SU-DHL-6 (cell line): ENCODE measurements around the gene MRRF.

Experiments
- H2AFZ ChIP-seq: fragments of 200-600 bp; sonication (generic); 2 replicates; pipeline ENCODE4 v1.6.1; 2014; ENCODE audit warnings: low read depth, mild to moderate bottlenecking, moderate library complexity, mixed read lengths, antibody characterized with exemption, low read length; ENCODE audit not compliant: severe bottlenecking
- H3F3A ChIP-seq: fragments of 200-600 bp; shearing (Covaris generic); 2 replicates; pipeline ENCODE4 v1.6.0; 2016; ENCODE audit warnings: antibody characterized with exemption, mild to moderate bottlenecking; ENCODE audit not compliant: insufficient read depth
- H3K27ac ChIP-seq: fragments of 200-600 bp; sonication (generic); 2 replicates; pipeline ENCODE4 v1.5.1; 2016; ENCODE audit warnings: low read depth, mild to moderate bottlenecking, low read length, moderate library complexity, mixed read lengths
- H3K27me3 ChIP-seq: fragments of 200-600 bp; sonication (generic), shearing (Covaris generic); 2 replicates; pipeline ENCODE4 v1.6.0; 2014; ENCODE audit warnings: mild to moderate bottlenecking, low read length
- H3K36me3 ChIP-seq: fragments of 200-600 bp; sonication (generic); 2 replicates; pipeline ENCODE4 v1.6.1; 2014; ENCODE audit warnings: mild to moderate bottlenecking, low read length, mixed read lengths
- H3K4me2 ChIP-seq: fragments of 300-600, 200-600 bp; shearing (Covaris generic), sonication (generic); 2 replicates; pipeline ENCODE4 v1.6.0; 2014; ENCODE audit warnings: low read length, low read depth, mild to moderate bottlenecking; ENCODE audit not compliant: poor library complexity, severe bottlenecking
- H3K4me3 ChIP-seq: fragments of 200-600 bp; sonication (generic); 2 replicates; pipeline ENCODE4 v1.5.1; 2014; ENCODE audit warnings: antibody characterized with exemption, low read length, mild to moderate bottlenecking, mixed read lengths; ENCODE audit not compliant: insufficient read depth, poor library complexity, severe bottlenecking
- H3K79me2 ChIP-seq: fragments of 200-600 bp; sonication (generic); 2 replicates; pipeline ENCODE4 v1.6.1; 2014; ENCODE audit warnings: mild to moderate bottlenecking, low read length, moderate library complexity; ENCODE audit not compliant: insufficient read depth
- H3K9ac ChIP-seq: fragments of 200-600 bp; sonication (generic); 2 replicates; pipeline ENCODE4 v1.7.0; 2014; ENCODE audit warnings: mild to moderate bottlenecking, low read length
- H3K9me2 ChIP-seq: fragments of 200-600 bp; sonication (generic); replicated peaks from 2 replicates; pipeline ENCODE4 v1.6.1; 2014; ENCODE audit warnings: low read length; ENCODE audit not compliant: insufficient read depth
- H3K9me3 ChIP-seq: fragments of 200-600 bp; sonication (generic); 2 replicates; pipeline ENCODE4 v1.6.1; 2014; ENCODE audit warnings: low read length, mixed read lengths; ENCODE audit not compliant: insufficient read depth
- H4K20me1 ChIP-seq: fragments of 200-600 bp; sonication (generic); 2 replicates; pipeline ENCODE4 v1.6.1; 2014; ENCODE audit warnings: low read depth, mild to moderate bottlenecking, antibody characterized with exemption, low read length, moderate library complexity, mixed read lengths
- CTCF ChIP-seq: fragments of 200-600 bp; sonication (generic); IDR thresholded peaks from one replicate; pipeline ENCODE4 v1.5.1; 2017; ENCODE audit warnings: antibody characterized with exemption, mild to moderate bottlenecking, low read length, moderate library complexity; ENCODE audit not compliant: insufficient read depth, poor library complexity, severe bottlenecking
- EZH2phosphoT487 ChIP-seq: fragments of 200-600 bp; sonication (generic), shearing (Covaris generic); conservative IDR thresholded peaks from 2 replicates; pipeline ENCODE4 v1.6.1; 2018; ENCODE audit warnings: mild to moderate bottlenecking, antibody characterized with exemption, low read length, moderate library complexity, mixed read lengths

MRRF gene

DNA sequence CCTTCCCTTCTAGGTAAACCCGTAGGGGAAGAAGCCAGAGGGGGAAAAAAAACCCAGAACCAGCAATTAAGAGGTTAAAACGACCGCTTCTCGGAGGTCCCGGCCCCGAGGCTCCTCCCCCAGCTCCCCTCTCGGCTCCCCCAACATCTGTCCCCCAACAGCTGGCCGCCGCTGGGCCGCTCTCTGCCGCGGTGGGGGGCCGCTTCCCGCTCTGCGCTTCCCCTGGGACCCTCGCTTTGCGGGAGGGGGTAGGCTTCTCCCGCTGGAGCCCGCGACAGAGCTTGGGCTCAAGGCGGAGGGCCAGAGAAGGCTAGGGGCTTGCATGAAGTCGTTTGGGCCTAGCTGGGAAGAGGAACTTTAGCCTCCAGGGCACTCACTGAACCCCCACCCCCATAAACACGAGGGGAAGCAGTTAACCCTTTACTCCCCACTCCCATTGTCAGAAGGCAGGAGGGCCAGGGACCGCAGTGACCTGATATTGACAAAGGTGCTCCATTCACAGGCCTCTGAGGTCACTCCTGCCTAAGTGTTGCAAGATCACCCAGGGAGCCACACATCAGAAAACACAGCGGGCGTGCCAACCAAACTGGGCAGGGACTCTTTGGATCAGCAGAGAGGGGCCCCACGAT is 43.4 kb upstream of the MRRF start:
- no peaks in the 10 kb centered on the region for H3K36me3 ChIP-seq
- no peaks in the 10 kb centered on the region for H4K20me1 ChIP-seq
- no peak overlapping the region for H3K27ac ChIP-seq
- no peaks in the 10 kb centered on the region for H3K9me3 ChIP-seq
- H3K79me2 ChIP-seq, result no peaks in the 10 kb centered on the region
- H2AFZ ChIP-seq, result no peak overlapping the region
- no peak overlapping the region for H3K4me2 ChIP-seq
- no peak overlapping the region for H3K9ac ChIP-seq
- H3F3A ChIP-seq, result no peaks in the 10 kb centered on the region
- no peaks in the 10 kb centered on the region for H3K27me3 ChIP-seq
- TF ChIP-seq EZH2phosphoT487, result no peak
- TF ChIP-seq CTCF, result no peak
- H3K4me3 ChIP-seq, result no peak overlapping the region
- no peaks in the 10 kb centered on the region for H3K9me2 ChIP-seq

GRCh38 chr9:122222791-122223190 is 41.9 kb upstream of the MRRF start:
- Histone ChIP-seq H3K9ac (no peak overlapping the region), H3K4me3 (no peak overlapping the region), H3K9me2 (no peaks in the 10 kb centered on the region), H4K20me1 (no peaks in the 10 kb centered on the region), H3K79me2 (no peaks in the 10 kb centered on the region), H3K4me2 (no peak overlapping the region), H3K9me3 (no peaks in the 10 kb centered on the region), H3K27me3 (no peaks in the 10 kb centered on the region), H3K36me3 (no peaks in the 10 kb centered on the region), H2AFZ (no peak overlapping the region), H3F3A (no peaks in the 10 kb centered on the region), H3K27ac (no peak overlapping the region)
- TF ChIP-seq CTCF (no peak), EZH2phosphoT487 (no peak)

DNA sequence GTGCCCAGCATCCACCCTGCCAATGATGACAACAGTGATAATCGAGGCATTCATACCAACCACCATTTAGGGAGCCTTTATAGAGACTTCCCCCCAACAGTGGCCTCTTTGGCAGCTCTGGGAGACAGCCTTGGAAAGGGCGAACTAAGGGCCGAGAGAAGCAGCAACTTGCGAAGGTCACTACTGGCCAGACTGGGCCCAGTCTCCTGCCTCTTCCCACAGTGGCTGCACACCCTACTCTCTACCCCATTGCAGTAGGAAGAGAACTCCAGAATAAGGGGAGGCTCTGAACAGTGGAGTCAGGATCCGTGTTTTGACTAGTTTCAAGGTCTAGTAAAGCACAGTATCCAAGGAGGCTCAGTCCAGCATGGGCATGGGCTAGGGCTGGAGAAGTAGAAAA is 41.2 kb upstream of the MRRF start:
- no peak overlapping the region for H3K27ac ChIP-seq
- H2AFZ ChIP-seq, result no peak overlapping the region
- no peaks in the 10 kb centered on the region for H3K9me3 ChIP-seq
- no peaks in the 10 kb centered on the region for H3K79me2 ChIP-seq
- no peaks in the 10 kb centered on the region for H3F3A ChIP-seq
- H3K9ac ChIP-seq, result no peak overlapping the region
- no peaks in the 10 kb centered on the region for H3K36me3 ChIP-seq
- H3K9me2 ChIP-seq, result no peaks in the 10 kb centered on the region
- no peaks in the 10 kb centered on the region for H3K27me3 ChIP-seq
- no peaks in the 10 kb centered on the region for H4K20me1 ChIP-seq
- TF ChIP-seq CTCF (no peak), EZH2phosphoT487 (no peak)
- H3K4me2 ChIP-seq, result no peak overlapping the region
- H3K4me3 ChIP-seq, result no peak overlapping the region
